Hematopoietic multipotent progenitor cell treated with erythropoietin and hydrocortisone succinate and interleukin-3 and kit ligand, for 15 days (in vitro differentiated cells): ENCODE measurements around the gene VWA8.
A peak's percentile ranks its signal among the peaks of the same experiment; 100 is the strongest.

Experiments used
- DNase-seq: peaks from one replicate; pipeline ENCODE4 v3.0.0-alpha.2; 2015; ENCODE audit warnings: low spot score

VWA8 gene

GRCh38 chr13:41802684-41803444, 158.0 kb downstream of the VWA8 start:
- DNase-seq = no peak

GRCh38 chr13:41802043-41802683, 158.7 kb downstream of the VWA8 start:
- no peak for DNase-seq

GRCh38 chr13:41791056-41791455, 169.9 kb downstream of the VWA8 start:
- DNase-seq = no peak

GRCh38 chr13:41788552-41788951, 172.4 kb downstream of the VWA8 start:
- no peak for DNase-seq

- no peak for DNase-seq
Observed at GRCh38 chr13:41785402-41786172, 175.3 kb downstream of the VWA8 start.

GRCh38 chr13:41782086-41782485, 178.8 kb downstream of the VWA8 start:
- DNase-seq = no peak

- no peak for DNase-seq
Observed at GRCh38 chr13:41780715-41781706, 179.9 kb downstream of the VWA8 start.

GRCh38 chr13:41775251-41775650, 185.7 kb downstream of the VWA8 start:
- no peak for DNase-seq

GRCh38 chr13:41774605-41775218, 186.2 kb downstream of the VWA8 start:
- DNase-seq = no peak

- DNase-seq = no peak
Observed at GRCh38 chr13:41767801-41768200, 193.1 kb downstream of the VWA8 start.

GRCh38 chr13:41766439-41766838, 194.5 kb downstream of the VWA8 start:
- DNase-seq = no peak

GRCh38 chr13:41765813-41766212, 195.1 kb downstream of the VWA8 start:
- DNase-seq = no peak

GRCh38 chr13:41765020-41765419, 195.9 kb downstream of the VWA8 start:
- DNase-seq = no peak

- DNase-seq = no peak
Observed at GRCh38 chr13:41764558-41764957, 196.4 kb downstream of the VWA8 start.

GRCh38 chr13:41763782-41764181, 197.1 kb downstream of the VWA8 start:
- no peak for DNase-seq

GRCh38 chr13:41762796-41763195, 198.1 kb downstream of the VWA8 start:
- no peak for DNase-seq

- DNase-seq = no peak
Observed at GRCh38 chr13:41756198-41756880, 204.6 kb downstream of the VWA8 start.

GRCh38 chr13:41751734-41752445, 209.0 kb downstream of the VWA8 start:
- DNase-seq = no peak

- peak; percentile 7 for DNase-seq
Observed at GRCh38 chr13:41751277-41751676, 209.6 kb downstream of the VWA8 start.

- no peak for DNase-seq
Observed at GRCh38 chr13:41746259-41746658, 214.7 kb downstream of the VWA8 start.
